ENCODE results near the gene QSOX2. TPM values are rescaled to one million over a fixed set of nuclear protein-coding genes. Genes with fewer than 3 reads are reported as not detected.

QSOX2 gene
- total and polyA plus RNA-seq, 8 donors = 6.8 to 19.1 (median 10.9) TPM

DNA sequence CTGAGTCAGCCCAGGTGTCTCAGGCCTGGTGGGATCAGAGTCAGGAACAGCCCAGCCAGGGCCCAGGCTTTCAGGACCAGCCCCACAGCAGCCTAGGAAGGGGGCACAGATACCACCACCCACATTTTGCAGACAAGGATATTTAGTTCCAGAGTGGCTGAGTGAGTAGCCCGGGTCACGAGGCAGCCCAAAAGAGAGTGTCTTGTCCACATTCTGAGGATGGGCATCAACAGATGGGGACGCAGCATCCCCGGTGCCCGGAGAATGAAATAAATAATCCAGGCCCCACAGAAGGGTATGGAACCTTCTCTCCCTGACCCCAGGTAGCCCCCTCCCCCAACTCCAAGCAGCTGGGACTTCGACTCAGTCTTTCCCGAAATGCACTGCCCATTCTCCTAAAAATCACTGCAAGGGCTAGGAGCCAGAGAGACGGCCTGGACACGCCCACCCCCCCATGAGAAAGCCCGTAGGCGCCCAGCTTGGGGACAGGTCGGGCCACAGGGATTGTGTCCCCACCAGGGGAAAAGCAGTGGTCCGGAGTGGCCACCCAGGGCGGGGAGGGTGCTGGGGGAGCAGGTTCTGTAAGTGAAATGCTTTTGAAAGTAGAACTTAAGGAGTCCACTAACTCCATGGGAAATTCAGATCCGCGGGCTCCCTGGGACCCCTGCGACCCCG, 47.5 kb downstream of the QSOX2 start:
- peak in 1 of 6 donors; percentile 52 for DNase-seq
- no peak for TF ChIP-seq CTCF (IDR thresholded peaks at IDR 0.05)
- Histone ChIP-seq H3K27me3 (peaks cover 0 to 45% (median 17%) of the 10 kb centered on the region in 4 donors), H3K27ac (no peak overlapping the region), H3K4me1 (no peaks in the 10 kb centered on the region), H3K9me3 (no peaks in the 10 kb centered on the region), H3K4me3 (no peak overlapping the region), H3K36me3 (no peaks in the 10 kb centered on the region)
- no peak for ATAC-seq
- WGBS, 2 donors = 10 to 14% methylated on average over 18 of the region's 18 CpGs
- FAIRE-seq = no peak
- intact Hi-C loops (cut with DNase I) = no loop called here

- Histone ChIP-seq H3K9me3 (no peaks in the 10 kb centered on the region), H3K36me3 (no peaks in the 10 kb centered on the region), H3K4me3 (no peak overlapping the region), H3K27me3 (peaks cover 0 to 46% (median 18%) of the 10 kb centered on the region in 4 donors), H3K4me1 (no peaks in the 10 kb centered on the region), H3K27ac (no peak overlapping the region)
- peak in 1 of 6 donors; percentile 62 for DNase-seq
- ATAC-seq = no peak
- WGBS, 2 donors = 8 to 21% methylated on average over 24 to 35 of the region's 35 CpGs
- TF ChIP-seq CTCF (IDR thresholded peaks at IDR 0.05) = no peak
- intact Hi-C loops (cut with DNase I) = no loop called here
- FAIRE-seq = no peak
Observed at GRCh38 chr9:136197084-136197875, 48.3 kb downstream of the QSOX2 start.

- no peak for FAIRE-seq
- DNase-seq = no peak
- no peaks in the 10 kb centered on the region for H3K9me3 ChIP-seq
- no peak for ATAC-seq
- no peak overlapping the region for H3K4me3 ChIP-seq
- intact Hi-C loops (cut with DNase I) = no loop called here
- no peak overlapping the region for H3K27ac ChIP-seq
- no peak for TF ChIP-seq CTCF (IDR thresholded peaks at IDR 0.05)
- no peaks in the 10 kb centered on the region for H3K4me1 ChIP-seq
- peaks cover 0 to 45% (median 20%) of the 10 kb centered on the region in 4 donors for H3K27me3 ChIP-seq
- WGBS, 2 donors = 4 to 6% methylated on average over 16 of the region's 16 CpGs
- H3K36me3 ChIP-seq = no peaks in the 10 kb centered on the region
Observed at GRCh38 chr9:136196404-136197083, 49.1 kb downstream of the QSOX2 start.

DNA sequence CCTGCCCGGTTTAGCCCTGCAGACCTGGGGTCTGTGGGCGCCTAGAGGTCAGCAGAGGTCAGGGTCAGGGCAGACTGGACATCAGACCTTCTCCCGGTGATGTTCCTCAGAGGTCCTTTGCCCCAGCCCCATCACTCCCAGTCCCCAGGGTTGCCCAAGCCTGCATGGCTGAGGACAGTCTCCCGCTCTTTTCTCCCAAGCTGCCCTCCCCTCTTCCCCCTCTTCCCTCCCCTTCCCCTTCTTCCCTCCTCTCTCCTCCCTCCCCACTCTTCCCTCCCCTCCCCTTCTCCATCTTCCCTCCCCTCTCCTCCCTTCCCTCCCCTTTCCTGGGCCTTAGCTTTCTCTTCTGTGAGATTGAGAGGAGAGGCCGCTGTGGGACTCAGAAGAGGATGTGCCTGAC, 51.1 kb downstream of the QSOX2 start:
- no peak for TF ChIP-seq CTCF (IDR thresholded peaks at IDR 0.05)
- no peak for FAIRE-seq
- no peaks in the 10 kb centered on the region for H3K4me1 ChIP-seq
- WGBS, 2 donors = 19% methylated on average over 4 to 5 of the region's 5 CpGs
- H3K9me3 ChIP-seq = no peaks in the 10 kb centered on the region
- H3K27me3 ChIP-seq = peaks cover 0 to 36% (median 18%) of the 10 kb centered on the region in 4 donors
- no peak overlapping the region for H3K27ac ChIP-seq
- no peak for ATAC-seq
- no peaks in the 10 kb centered on the region for H3K36me3 ChIP-seq
- no peak for DNase-seq
- no peak overlapping the region for H3K4me3 ChIP-seq
- intact Hi-C loops (cut with DNase I) = no loop called here

Measured in pancreas (tissue), 10 donors.